Mucosa of descending colon (tissue), 3 donors: ENCODE data around the gene PSMD2. TPM values are rescaled to one million over a fixed set of nuclear protein-coding genes. Genes with fewer than 3 reads are reported as not detected.

ENCODE experiments used
- ATAC-seq: fragments of 200-7000 bp; cut with Tn5 transposase; one replicate; pipeline ENCODE4 v1.9.1; 2020; ENCODE audit warnings: mild to moderate bottlenecking, moderate library complexity
- DNase-seq, 3 donors: peaks; one replicate each; pipeline ENCODE4 v3.0.0-alpha.2; 2020
- H3K36me3 ChIP-seq: fragments of 200-600 bp; one replicate; pipeline ENCODE4 v1.8.0; 2021; ENCODE audit warnings: low read depth, mild to moderate bottlenecking
- H3K4me1 ChIP-seq: fragments of 200-600 bp; one replicate; pipeline ENCODE4 v1.8.0; 2021; ENCODE audit warnings: low read depth, mild to moderate bottlenecking
- H3K4me3 ChIP-seq: fragments of 200-600 bp; one replicate; pipeline ENCODE4 v1.8.0; 2021; ENCODE audit warnings: mild to moderate bottlenecking
- H3K9me3 ChIP-seq: fragments of 200-600 bp; one replicate; pipeline ENCODE4 v1.8.0; 2021; ENCODE audit warnings: mild to moderate bottlenecking
- intact Hi-C, 2 donors: fragments of 100-400 bp; cut with DNase I in 1 of 2; cut with micrococcal nuclease in 1 of 2; formaldehyde crosslinking; loops; one replicate each; pipeline versions ENCODE4 v1.11.0 to v1.11.1; 2022; cut with DNase I, micrococcal nuclease
- total RNA-seq, 3 donors: library from RNA; stranded (reverse); fragmentation: NEBNext Ultra II Directional in 2 of 3; extraction: Animal tissue kit (Norgen Biotek cat#: 25700) in 2 of 3; gene quantifications; one replicate each; pipeline versions ENCODE4 v1.2.1 to v1.2.4, GENCODE V29; 2021 to 2023
- TF ChIP-seq, protein P1 (sequence below): fragments of 200-600 bp; IDR thresholded peaks from one replicate; pipeline ENCODE4 v1.8.0; 2022; ENCODE audit warnings: antibody characterized with exemption, mild to moderate bottlenecking
- donor health status: DM: no; HTN: no; CAD: no; lungs with moderate emphysema.
- donor health status: DM: no; HTN: no; CAD: no.
- donor health status: DM: no; HTN: yes; CAD: no.

PSMD2 gene
- total RNA-seq, 3 donors from 2014 or later: 160 to 223 (median 176) TPM

DNA sequence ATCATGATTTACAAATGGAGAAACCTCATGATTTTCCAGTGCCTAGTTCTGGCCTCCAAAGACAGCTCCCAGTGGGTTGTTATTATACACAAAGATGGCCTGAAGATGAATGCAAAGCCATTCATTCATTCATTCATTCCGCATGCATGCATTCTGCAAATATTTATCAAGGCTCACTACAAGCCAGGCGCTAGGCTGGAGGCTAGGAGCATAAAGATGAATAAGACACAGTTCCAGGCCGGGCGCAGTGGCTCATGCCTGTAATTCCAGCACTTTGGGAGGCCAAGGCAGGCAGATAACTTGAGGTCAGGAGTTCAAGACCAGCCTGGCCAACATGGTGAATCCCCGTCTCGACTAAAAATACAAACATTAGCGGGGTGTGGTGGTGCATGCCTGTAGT is 2.4 kb upstream of the PSMD2 start:
- peaks cover 5% of the 10 kb centered on the region for H3K36me3 ChIP-seq
- H3K4me1 ChIP-seq: peaks cover 11% of the 10 kb centered on the region
- intact Hi-C loops: no loop called here
- no peaks in the 10 kb centered on the region for H3K9me3 ChIP-seq
- H3K4me3 ChIP-seq: no peak overlapping the region
- no peak for DNase-seq
- TF ChIP-seq, protein P1, sequence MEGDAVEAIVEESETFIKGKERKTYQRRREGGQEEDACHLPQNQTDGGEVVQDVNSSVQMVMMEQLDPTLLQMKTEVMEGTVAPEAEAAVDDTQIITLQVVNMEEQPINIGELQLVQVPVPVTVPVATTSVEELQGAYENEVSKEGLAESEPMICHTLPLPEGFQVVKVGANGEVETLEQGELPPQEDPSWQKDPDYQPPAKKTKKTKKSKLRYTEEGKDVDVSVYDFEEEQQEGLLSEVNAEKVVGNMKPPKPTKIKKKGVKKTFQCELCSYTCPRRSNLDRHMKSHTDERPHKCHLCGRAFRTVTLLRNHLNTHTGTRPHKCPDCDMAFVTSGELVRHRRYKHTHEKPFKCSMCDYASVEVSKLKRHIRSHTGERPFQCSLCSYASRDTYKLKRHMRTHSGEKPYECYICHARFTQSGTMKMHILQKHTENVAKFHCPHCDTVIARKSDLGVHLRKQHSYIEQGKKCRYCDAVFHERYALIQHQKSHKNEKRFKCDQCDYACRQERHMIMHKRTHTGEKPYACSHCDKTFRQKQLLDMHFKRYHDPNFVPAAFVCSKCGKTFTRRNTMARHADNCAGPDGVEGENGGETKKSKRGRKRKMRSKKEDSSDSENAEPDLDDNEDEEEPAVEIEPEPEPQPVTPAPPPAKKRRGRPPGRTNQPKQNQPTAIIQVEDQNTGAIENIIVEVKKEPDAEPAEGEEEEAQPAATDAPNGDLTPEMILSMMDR: no peak
- ATAC-seq: no peak

GRCh38 chr3:184299488-184300377 is 692 bp downstream of the PSMD2 start:
- no peaks in the 10 kb centered on the region for H3K9me3 ChIP-seq
- TF ChIP-seq, protein P1: no peak
- H3K4me1 ChIP-seq: peaks cover 11% of the 10 kb centered on the region
- H3K36me3 ChIP-seq: peaks cover 15% of the 10 kb centered on the region
- ATAC-seq: peak; percentile 18
- peak overlapping the region; percentile 50 for H3K4me3 ChIP-seq
- intact Hi-C loops: no loop called here
- DNase-seq: no peak

DNA sequence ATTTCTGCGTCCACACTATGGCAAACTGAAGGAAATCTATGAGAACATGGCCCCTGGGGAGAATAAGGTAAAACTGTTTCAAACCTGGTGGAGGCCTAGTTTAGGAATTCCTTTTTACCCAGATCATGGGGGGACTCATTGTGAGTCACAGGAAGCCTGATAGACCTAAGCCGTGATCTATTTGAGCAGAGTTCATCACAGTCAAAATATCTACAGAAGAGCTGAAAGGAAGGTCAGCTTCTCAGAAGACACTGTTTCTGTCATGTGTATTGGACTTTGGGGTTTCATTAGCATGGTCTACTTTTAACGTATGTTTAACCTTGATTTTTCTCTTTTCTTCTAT is 1.3 kb downstream of the PSMD2 start:
- no peak for ATAC-seq
- Histone ChIP-seq H3K4me3 (no peak overlapping the region), H3K4me1 (peaks cover 11% of the 10 kb centered on the region), H3K36me3 (peaks cover 15% of the 10 kb centered on the region), H3K9me3 (no peaks in the 10 kb centered on the region)
- intact Hi-C loops: no loop called here
- TF ChIP-seq, protein P1: no peak
- DNase-seq: no peak

DNA sequence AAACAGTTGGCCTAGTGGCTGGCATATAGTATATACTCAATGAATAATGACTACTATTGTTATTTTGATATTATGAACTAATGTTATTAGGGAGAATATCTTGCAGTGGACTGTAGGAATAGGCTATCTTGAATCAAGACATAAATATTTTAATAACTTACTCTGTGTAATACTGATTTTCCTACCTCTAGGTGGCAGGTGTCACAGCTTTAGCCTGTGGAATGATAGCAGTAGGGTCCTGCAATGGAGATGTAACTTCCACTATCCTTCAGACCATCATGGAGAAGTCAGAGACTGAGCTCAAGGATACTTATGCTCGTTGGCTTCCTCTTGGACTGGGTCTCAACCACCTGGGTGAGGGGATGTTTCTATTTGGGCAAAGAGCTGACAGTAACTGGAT is 6.5 kb downstream of the PSMD2 start:
- Histone ChIP-seq H3K4me3 (no peak overlapping the region), H3K36me3 (peaks cover 30% of the 10 kb centered on the region), H3K9me3 (no peaks in the 10 kb centered on the region), H3K4me1 (peaks cover 11% of the 10 kb centered on the region)
- ATAC-seq (peak; percentile 48), DNase-seq (no peak)
- TF ChIP-seq, protein P1: no peak
- intact Hi-C loops: no loop called here

DNA sequence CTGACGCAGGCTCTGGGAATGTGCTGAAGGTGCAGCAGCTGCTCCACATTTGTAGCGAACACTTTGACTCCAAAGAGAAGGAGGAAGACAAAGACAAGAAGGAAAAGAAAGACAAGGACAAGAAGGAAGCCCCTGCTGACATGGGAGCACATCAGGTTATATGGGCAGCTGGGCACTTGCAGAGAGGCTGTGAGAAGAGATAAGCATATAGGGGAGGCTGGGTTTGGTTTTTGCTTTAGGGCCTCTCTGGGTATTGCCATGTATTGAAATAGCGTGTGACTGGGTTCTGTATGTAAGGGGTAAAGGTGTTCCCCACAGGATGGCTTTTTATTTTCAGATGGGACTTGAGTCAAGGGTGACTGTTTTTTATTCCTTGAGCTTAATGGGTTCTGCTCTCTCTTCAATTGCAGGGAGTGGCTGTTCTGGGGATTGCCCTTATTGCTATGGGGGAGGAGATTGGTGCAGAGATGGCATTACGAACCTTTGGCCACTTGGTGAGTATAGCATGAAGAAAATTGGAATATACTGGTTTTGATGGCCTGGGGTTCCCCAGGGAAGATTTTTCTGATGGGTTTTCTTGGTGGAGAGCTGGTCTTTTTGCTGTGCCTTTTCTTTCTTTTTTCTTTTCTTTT is 7.4 kb downstream of the PSMD2 start:
- peaks cover 27% of the 10 kb centered on the region for H3K36me3 ChIP-seq
- peak; percentile 87 for ATAC-seq
- H3K4me3 ChIP-seq: no peak overlapping the region
- H3K9me3 ChIP-seq: no peaks in the 10 kb centered on the region
- intact Hi-C loops: no loop called here
- TF ChIP-seq, protein P1: no peak
- DNase-seq: peak in 1 of 3 donors; percentile 35
- H3K4me1 ChIP-seq: peaks cover 11% of the 10 kb centered on the region
